ENCODE measurements around the gene FAM219A. TPM values are rescaled to one million over a fixed set of nuclear protein-coding genes. Genes with fewer than 3 reads are reported as not detected.

Gene FAM219A
- total RNA-seq, 1 donor from 2014 or later, result 35.7 TPM

- Mint-ChIP-seq H3K4me3 (ENCODE audit: unreplicated experiment) (no peak overlapping the region), H3K4me1 (ENCODE audit: low read depth) (peaks cover 29% of the 10 kb centered on the region), H3K9me3 (ENCODE audit: low read depth) (no peaks in the 10 kb centered on the region), H3K27ac (ENCODE audit: unreplicated experiment) (no peak overlapping the region), H3K36me3 (ENCODE audit: low read depth) (no peaks in the 10 kb centered on the region), H3K27me3 (ENCODE audit: low read depth) (no peaks in the 10 kb centered on the region)
- peak; percentile 13 for TF ChIP-seq CTCF (IDR thresholded peaks at IDR 0.05)
- DNase-seq (ENCODE audit: low spot score), result no peak
Observed at GRCh38 chr9:34430843-34431437, 27.4 kb downstream of the FAM219A start.

GRCh38 chr9:34428325-34428958, 29.9 kb downstream of the FAM219A start:
- Mint-ChIP-seq H3K36me3 (ENCODE audit: low read depth) (peaks cover 4% of the 10 kb centered on the region), H3K9me3 (ENCODE audit: low read depth) (no peaks in the 10 kb centered on the region), H3K27me3 (ENCODE audit: low read depth) (no peaks in the 10 kb centered on the region), H3K27ac (ENCODE audit: unreplicated experiment) (peak overlapping the region; percentile 33), H3K4me1 (ENCODE audit: low read depth) (peaks cover 29% of the 10 kb centered on the region), H3K4me3 (ENCODE audit: unreplicated experiment) (no peak overlapping the region)
- no peak for DNase-seq (ENCODE audit: low spot score)
- TF ChIP-seq CTCF (IDR thresholded peaks at IDR 0.05), result no peak

- Mint-ChIP-seq H3K36me3 (ENCODE audit: low read depth) (peaks cover 6% of the 10 kb centered on the region), H3K4me1 (ENCODE audit: low read depth) (peaks cover 25% of the 10 kb centered on the region), H3K27me3 (ENCODE audit: low read depth) (no peaks in the 10 kb centered on the region), H3K27ac (ENCODE audit: unreplicated experiment) (no peak overlapping the region), H3K4me3 (ENCODE audit: unreplicated experiment) (no peak overlapping the region), H3K9me3 (ENCODE audit: low read depth) (no peaks in the 10 kb centered on the region)
- no peak for TF ChIP-seq CTCF (IDR thresholded peaks at IDR 0.05)
- no peak for DNase-seq (ENCODE audit: low spot score)
Observed at GRCh38 chr9:34426347-34427074, 31.9 kb downstream of the FAM219A start.

GRCh38 chr9:34419716-34420504, 38.5 kb downstream of the FAM219A start:
- Mint-ChIP-seq H3K4me1 (ENCODE audit: low read depth) (peaks cover 5% of the 10 kb centered on the region), H3K36me3 (ENCODE audit: low read depth) (peaks cover 6% of the 10 kb centered on the region), H3K27ac (ENCODE audit: unreplicated experiment) (no peak overlapping the region), H3K9me3 (ENCODE audit: low read depth) (no peaks in the 10 kb centered on the region), H3K4me3 (ENCODE audit: unreplicated experiment) (no peak overlapping the region), H3K27me3 (ENCODE audit: low read depth) (no peaks in the 10 kb centered on the region)
- DNase-seq (ENCODE audit: low spot score), result no peak
- TF ChIP-seq CTCF (IDR thresholded peaks at IDR 0.05), result no peak

DNA sequence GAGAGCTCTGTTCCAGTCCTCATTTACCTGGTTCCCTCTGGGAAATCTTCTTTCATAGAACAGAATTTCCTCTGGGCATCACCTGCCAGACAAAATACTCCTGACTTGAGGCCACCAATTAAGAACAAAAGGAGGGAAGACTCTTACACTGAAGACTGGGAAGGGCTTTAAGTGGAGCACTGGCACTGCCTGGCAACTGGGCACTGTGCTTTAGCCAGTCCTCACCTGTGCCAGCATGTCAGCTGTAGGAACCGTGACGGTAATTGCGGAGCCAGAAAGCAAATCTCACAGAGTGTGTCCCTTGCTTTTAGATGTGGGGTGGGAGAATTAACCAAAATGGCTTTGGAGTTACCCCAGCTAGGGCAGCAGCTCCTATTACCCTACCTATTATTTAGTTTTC, 40.6 kb downstream of the FAM219A start:
- H3K27ac Mint-ChIP-seq (ENCODE audit: unreplicated experiment), result no peak overlapping the region
- no peaks in the 10 kb centered on the region for H3K9me3 Mint-ChIP-seq (ENCODE audit: low read depth)
- H3K36me3 Mint-ChIP-seq (ENCODE audit: low read depth), result no peaks in the 10 kb centered on the region
- no peak for TF ChIP-seq CTCF (IDR thresholded peaks at IDR 0.05)
- H3K27me3 Mint-ChIP-seq (ENCODE audit: low read depth), result no peaks in the 10 kb centered on the region
- H3K4me1 Mint-ChIP-seq (ENCODE audit: low read depth), result peaks cover 5% of the 10 kb centered on the region
- no peak overlapping the region for H3K4me3 Mint-ChIP-seq (ENCODE audit: unreplicated experiment)
- no peak for DNase-seq (ENCODE audit: low spot score)

All from chondrocyte (in vitro differentiated cells).